ENCODE results near the gene PRMT1. TPM values are rescaled to one million over a fixed set of nuclear protein-coding genes. Genes with fewer than 3 reads are reported as not detected.
A peak's percentile ranks its signal among the peaks of the same experiment; 100 is the strongest.

PRMT1 gene
- total and polyA plus RNA-seq, 2 of the 13 experiments (the other 11 are each of a cell fraction or from before 2014, with no cell fraction given): 324 to 374 TPM

- TF ChIP-seq CREM (IDR thresholded peaks at IDR 0.05): peak; percentile 98
- peak; percentile 28; the same call in 1 of the 2 replicates for TF ChIP-seq CREM (CRISPR knock-in tag; IDR thresholded peaks at IDR 0.05)
- TF ChIP-seq HDAC2 (CRISPR knock-in tag; IDR thresholded peaks at IDR 0.05): peak; percentile 57; the same call in 1 of the 2 replicates
- 0 out of 2 replicates have a peak, but pooled peaks have one; percentile 21 for TF ChIP-seq GLI4 (CRISPR knock-in tag; IDR thresholded peaks at IDR 0.05; ENCODE audit: borderline replicate concordance)
- peak; percentile 93 for TF ChIP-seq HOXA3 (CRISPR knock-in tag; IDR thresholded peaks at IDR 0.05)
- TF ChIP-seq DR1 (CRISPR knock-in tag; IDR thresholded peaks at IDR 0.05): 0 out of 2 replicates have a peak, but pooled peaks have one; percentile 43
- peak; percentile 36; the same call in 1 of the 2 replicates for TF ChIP-seq MLXIP (CRISPR knock-in tag; IDR thresholded peaks at IDR 0.05; ENCODE audit: borderline replicate concordance)
- peak; percentile 65 for TF ChIP-seq HOXA5 (CRISPR knock-in tag; IDR thresholded peaks at IDR 0.05)
- TF ChIP-seq ZNF564 (CRISPR knock-in tag; IDR thresholded peaks at IDR 0.05): 0 out of 2 replicates have a peak, but pooled peaks have one; percentile 61
- TF ChIP-seq ZMYM4 (CRISPR knock-in tag; IDR thresholded peaks at IDR 0.05): no peak; the same call in none of the 2 replicates
- TF ChIP-seq GFI1 (CRISPR knock-in tag; IDR thresholded peaks at IDR 0.05; ENCODE audit: borderline replicate concordance): peak; percentile 37; the same call in 1 of the 2 replicates
- TF ChIP-seq POGZ (CRISPR knock-in tag; IDR thresholded peaks at IDR 0.05): peak; percentile 53
- TF ChIP-seq ZBTB2 (CRISPR knock-in tag; IDR thresholded peaks at IDR 0.05; ENCODE audit: low read depth): peak; percentile 93
- peak; percentile 84 for TF ChIP-seq YEATS2 (CRISPR knock-in tag; IDR thresholded peaks at IDR 0.05; ENCODE audit: borderline replicate concordance)
- TF ChIP-seq CBFB (CRISPR knock-in tag; IDR thresholded peaks at IDR 0.05): peak; percentile 74; the same call in 1 of the 2 replicates
- TF ChIP-seq TFDP2 (CRISPR knock-in tag; IDR thresholded peaks at IDR 0.05): peak; percentile 92
- no peak for TF ChIP-seq ZNF34 (CRISPR knock-in tag; IDR thresholded peaks at IDR 0.05; ENCODE audit: borderline replicate concordance)
- TF ChIP-seq ZNF777 (CRISPR knock-in tag; IDR thresholded peaks at IDR 0.05): 0 out of 2 replicates have a peak, but pooled peaks have one; percentile 23
- peak; percentile 62; the same call in 1 of the 2 replicates for TF ChIP-seq TBX3 (IDR thresholded peaks at IDR 0.05; ENCODE audit: borderline replicate concordance)
- peak; percentile 65; the same call in 1 of the 2 replicates for TF ChIP-seq ATF3 (CRISPR knock-in tag; IDR thresholded peaks at IDR 0.05)
- no peak for TF ChIP-seq ATF5 (CRISPR knock-in tag; IDR thresholded peaks at IDR 0.05; ENCODE audit: low read depth)
These were observed 35.2 kb upstream of the PRMT1 start, which contains the start of gene SCAF1 (continued) for GRCh38 chr19:49641688-49642491.

Measured in HepG2 (cell line).